Activated naive CD8-positive, alpha-beta T cell treated with anti-CD3 and anti-CD28 coated beads, Interleukin-2, amount 50 U/mL, for 24 hours (primary cell): ENCODE data around the gene RAPGEF5.
A peak's percentile ranks its signal among the peaks of the same experiment; 100 is the strongest.

ENCODE experiments used
- ATAC-seq: fragments of 150-1000 bp; cut with Tn5 transposase; one replicate; pipeline ENCODE4 v1.10.0; 2021
- DNase-seq: peaks from one replicate; pipeline ENCODE4 v3.0.0; 2021
- H3K27ac Mint-ChIP-seq: one replicate; pipeline ENCODE4 v1.8.0; 2021; ENCODE audit warnings: mild to moderate bottlenecking, mixed read lengths
- H3K27me3 Mint-ChIP-seq: one replicate; pipeline ENCODE4 v1.8.0; 2021; ENCODE audit warnings: mixed read lengths
- H3K36me3 Mint-ChIP-seq: one replicate; pipeline ENCODE4 v1.8.0; 2021; ENCODE audit warnings: low read depth, mixed read lengths
- H3K4me1 Mint-ChIP-seq: one replicate; pipeline ENCODE4 v1.8.0; 2021; ENCODE audit warnings: mixed read lengths
- H3K4me3 Mint-ChIP-seq: one replicate; pipeline ENCODE4 v1.8.0; 2021; ENCODE audit warnings: mild to moderate bottlenecking, moderate library complexity, mixed read lengths
- H3K9me3 Mint-ChIP-seq: one replicate; pipeline ENCODE4 v1.8.0; 2021; ENCODE audit warnings: mixed read lengths

Gene RAPGEF5

GRCh38 chr7:22319424-22320403 is 37.2 kb downstream of the RAPGEF5 start:
- Mint-ChIP-seq H3K36me3 (no peaks in the 10 kb centered on the region), H3K27me3 (no peaks in the 10 kb centered on the region), H3K4me3 (no peak overlapping the region), H3K9me3 (no peaks in the 10 kb centered on the region), H3K4me1 (no peaks in the 10 kb centered on the region), H3K27ac (no peak overlapping the region)
- ATAC-seq (no peak), DNase-seq (no peak)

GRCh38 chr7:22318376-22318775 is 38.6 kb downstream of the RAPGEF5 start:
- no peaks in the 10 kb centered on the region for H3K36me3 Mint-ChIP-seq
- H3K27ac Mint-ChIP-seq = no peak overlapping the region
- H3K4me1 Mint-ChIP-seq = no peaks in the 10 kb centered on the region
- no peaks in the 10 kb centered on the region for H3K27me3 Mint-ChIP-seq
- no peak for ATAC-seq
- DNase-seq = no peak
- H3K9me3 Mint-ChIP-seq = no peaks in the 10 kb centered on the region
- no peak overlapping the region for H3K4me3 Mint-ChIP-seq

- Mint-ChIP-seq H3K4me3 (no peak overlapping the region), H3K36me3 (no peaks in the 10 kb centered on the region), H3K27ac (no peak overlapping the region), H3K9me3 (no peaks in the 10 kb centered on the region), H3K4me1 (no peaks in the 10 kb centered on the region), H3K27me3 (peaks cover 3% of the 10 kb centered on the region)
- DNase-seq = no peak
- ATAC-seq = no peak
Observed at GRCh38 chr7:22317632-22318031, 39.3 kb downstream of the RAPGEF5 start.

GRCh38 chr7:22316914-22317313 is 40.0 kb downstream of the RAPGEF5 start:
- no peaks in the 10 kb centered on the region for H3K36me3 Mint-ChIP-seq
- no peaks in the 10 kb centered on the region for H3K9me3 Mint-ChIP-seq
- DNase-seq (no peak), ATAC-seq (no peak)
- H3K27me3 Mint-ChIP-seq = peaks cover 4% of the 10 kb centered on the region
- no peaks in the 10 kb centered on the region for H3K4me1 Mint-ChIP-seq
- no peak overlapping the region for H3K4me3 Mint-ChIP-seq
- H3K27ac Mint-ChIP-seq = no peak overlapping the region

- no peak overlapping the region for H3K27ac Mint-ChIP-seq
- peaks cover 3% of the 10 kb centered on the region for H3K36me3 Mint-ChIP-seq
Observed at GRCh38 chr7:22307816-22308215, 49.1 kb downstream of the RAPGEF5 start.

GRCh38 chr7:22305706-22306105 is 51.2 kb downstream of the RAPGEF5 start:
- Mint-ChIP-seq H3K4me3 (no peak overlapping the region), H3K9me3 (no peaks in the 10 kb centered on the region), H3K27me3 (no peaks in the 10 kb centered on the region), H3K4me1 (no peaks in the 10 kb centered on the region), H3K36me3 (peaks cover 3% of the 10 kb centered on the region), H3K27ac (no peak overlapping the region)
- ATAC-seq (no peak), DNase-seq (no peak)

More at GRCh38 chr7:22307816-22308215, 49.1 kb downstream of the RAPGEF5 start:
- DNase-seq (no peak), ATAC-seq (no peak)
- Mint-ChIP-seq H3K27me3 (peaks cover 3% of the 10 kb centered on the region), H3K9me3 (no peaks in the 10 kb centered on the region), H3K4me1 (no peaks in the 10 kb centered on the region), H3K4me3 (no peak overlapping the region)

- no peak for ATAC-seq
Observed at GRCh38 chr7:22302951-22303423, 54.0 kb downstream of the RAPGEF5 start.

GRCh38 chr7:22302193-22302592 is 54.8 kb downstream of the RAPGEF5 start:
- DNase-seq = no peak
- ATAC-seq = no peak
- peaks cover 3% of the 10 kb centered on the region for H3K36me3 Mint-ChIP-seq
- H3K27me3 Mint-ChIP-seq = no peaks in the 10 kb centered on the region
- H3K4me1 Mint-ChIP-seq = no peaks in the 10 kb centered on the region
- H3K4me3 Mint-ChIP-seq = no peak overlapping the region
- no peak overlapping the region for H3K27ac Mint-ChIP-seq
- H3K9me3 Mint-ChIP-seq = no peaks in the 10 kb centered on the region

More at GRCh38 chr7:22302951-22303423, 54.0 kb downstream of the RAPGEF5 start:
- no peak for DNase-seq
- Mint-ChIP-seq H3K27me3 (no peaks in the 10 kb centered on the region), H3K27ac (no peak overlapping the region), H3K4me3 (no peak overlapping the region), H3K4me1 (no peaks in the 10 kb centered on the region), H3K9me3 (no peaks in the 10 kb centered on the region), H3K36me3 (peaks cover 3% of the 10 kb centered on the region)

GRCh38 chr7:22301790-22302189 is 55.2 kb downstream of the RAPGEF5 start:
- Mint-ChIP-seq H3K4me1 (no peaks in the 10 kb centered on the region), H3K27ac (no peak overlapping the region), H3K27me3 (no peaks in the 10 kb centered on the region), H3K4me3 (no peak overlapping the region), H3K36me3 (no peaks in the 10 kb centered on the region), H3K9me3 (no peaks in the 10 kb centered on the region)
- DNase-seq (no peak), ATAC-seq (no peak)

- no peaks in the 10 kb centered on the region for H3K4me1 Mint-ChIP-seq
- DNase-seq = no peak
- H3K27ac Mint-ChIP-seq = no peak overlapping the region
- no peaks in the 10 kb centered on the region for H3K27me3 Mint-ChIP-seq
- H3K9me3 Mint-ChIP-seq = no peaks in the 10 kb centered on the region
- no peak overlapping the region for H3K4me3 Mint-ChIP-seq
- no peaks in the 10 kb centered on the region for H3K36me3 Mint-ChIP-seq
- ATAC-seq = no peak
Observed at GRCh38 chr7:22300839-22301238, 56.1 kb downstream of the RAPGEF5 start.

GRCh38 chr7:22296916-22297315 is 60.0 kb downstream of the RAPGEF5 start:
- ATAC-seq (no peak), DNase-seq (no peak)
- peaks cover 12% of the 10 kb centered on the region for H3K4me1 Mint-ChIP-seq
- H3K4me3 Mint-ChIP-seq = no peak overlapping the region
- H3K27me3 Mint-ChIP-seq = peaks cover 2% of the 10 kb centered on the region
- H3K27ac Mint-ChIP-seq = no peak overlapping the region
- no peaks in the 10 kb centered on the region for H3K9me3 Mint-ChIP-seq
- no peaks in the 10 kb centered on the region for H3K36me3 Mint-ChIP-seq

GRCh38 chr7:22296265-22296566 is 60.7 kb downstream of the RAPGEF5 start:
- Mint-ChIP-seq H3K9me3 (no peaks in the 10 kb centered on the region), H3K36me3 (no peaks in the 10 kb centered on the region), H3K4me3 (no peak overlapping the region), H3K27me3 (peaks cover 2% of the 10 kb centered on the region), H3K27ac (no peak overlapping the region), H3K4me1 (peaks cover 12% of the 10 kb centered on the region)
- no peak for DNase-seq
- ATAC-seq = no peak

- Mint-ChIP-seq H3K4me3 (no peak overlapping the region), H3K27me3 (peaks cover 2% of the 10 kb centered on the region), H3K27ac (no peak overlapping the region), H3K9me3 (no peaks in the 10 kb centered on the region), H3K4me1 (peaks cover 12% of the 10 kb centered on the region), H3K36me3 (no peaks in the 10 kb centered on the region)
- DNase-seq = no peak
- ATAC-seq = peak; percentile 40
Observed at GRCh38 chr7:22295402-22296264, 61.3 kb downstream of the RAPGEF5 start.

- ATAC-seq (no peak), DNase-seq (no peak)
- no peak overlapping the region for H3K27ac Mint-ChIP-seq
- peaks cover 13% of the 10 kb centered on the region for H3K4me1 Mint-ChIP-seq
- H3K4me3 Mint-ChIP-seq = no peak overlapping the region
- peaks cover 4% of the 10 kb centered on the region for H3K9me3 Mint-ChIP-seq
- no peaks in the 10 kb centered on the region for H3K36me3 Mint-ChIP-seq
- peaks cover 7% of the 10 kb centered on the region for H3K27me3 Mint-ChIP-seq
Observed at GRCh38 chr7:22292531-22292930, 64.4 kb downstream of the RAPGEF5 start.

- no peak for DNase-seq
- Mint-ChIP-seq H3K27ac (no peak overlapping the region), H3K4me3 (no peak overlapping the region), H3K4me1 (peaks cover 13% of the 10 kb centered on the region), H3K9me3 (peaks cover 4% of the 10 kb centered on the region), H3K27me3 (peaks cover 7% of the 10 kb centered on the region), H3K36me3 (no peaks in the 10 kb centered on the region)
- no peak for ATAC-seq
Observed at GRCh38 chr7:22291977-22292376, 65.0 kb downstream of the RAPGEF5 start.
